ENCODE data around the gene BAHD1.

DNA sequence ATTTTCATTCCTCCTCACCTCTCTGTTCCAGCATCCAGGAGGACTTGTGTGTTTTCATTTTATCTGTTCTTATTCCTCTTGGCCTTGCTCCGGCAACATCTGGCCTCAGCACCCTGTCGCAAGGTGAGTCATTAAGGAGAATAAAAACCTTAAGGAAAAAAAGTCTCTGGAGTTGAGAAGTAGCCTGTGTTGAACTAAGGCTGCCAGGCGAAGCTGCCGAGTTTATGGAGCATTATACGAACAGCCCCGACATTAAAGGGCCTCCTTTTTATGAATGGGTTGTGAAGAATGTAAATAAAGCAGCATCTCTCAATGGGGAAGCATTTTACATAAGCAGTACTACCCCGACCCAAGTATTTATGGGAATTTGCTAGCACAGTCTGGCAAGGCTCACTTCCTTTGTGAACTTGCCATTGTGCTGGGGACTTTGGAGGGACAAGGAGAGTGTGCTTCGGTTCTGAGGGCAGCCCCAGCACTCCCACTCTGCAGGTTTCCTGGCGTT is 4.7 kb downstream of the BAHD1 start:
- TF ChIP-seq, protein P1, sequence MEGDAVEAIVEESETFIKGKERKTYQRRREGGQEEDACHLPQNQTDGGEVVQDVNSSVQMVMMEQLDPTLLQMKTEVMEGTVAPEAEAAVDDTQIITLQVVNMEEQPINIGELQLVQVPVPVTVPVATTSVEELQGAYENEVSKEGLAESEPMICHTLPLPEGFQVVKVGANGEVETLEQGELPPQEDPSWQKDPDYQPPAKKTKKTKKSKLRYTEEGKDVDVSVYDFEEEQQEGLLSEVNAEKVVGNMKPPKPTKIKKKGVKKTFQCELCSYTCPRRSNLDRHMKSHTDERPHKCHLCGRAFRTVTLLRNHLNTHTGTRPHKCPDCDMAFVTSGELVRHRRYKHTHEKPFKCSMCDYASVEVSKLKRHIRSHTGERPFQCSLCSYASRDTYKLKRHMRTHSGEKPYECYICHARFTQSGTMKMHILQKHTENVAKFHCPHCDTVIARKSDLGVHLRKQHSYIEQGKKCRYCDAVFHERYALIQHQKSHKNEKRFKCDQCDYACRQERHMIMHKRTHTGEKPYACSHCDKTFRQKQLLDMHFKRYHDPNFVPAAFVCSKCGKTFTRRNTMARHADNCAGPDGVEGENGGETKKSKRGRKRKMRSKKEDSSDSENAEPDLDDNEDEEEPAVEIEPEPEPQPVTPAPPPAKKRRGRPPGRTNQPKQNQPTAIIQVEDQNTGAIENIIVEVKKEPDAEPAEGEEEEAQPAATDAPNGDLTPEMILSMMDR (IDR thresholded peaks at IDR 0.05; ENCODE audit: low read length), result no peak
- TF ChIP-seq EZH2phosphoT487 (IDR thresholded peaks at IDR 0.05; ENCODE audit: low read length), result no peak
